Loucy (cell line): ENCODE data around the gene PRSS3.

Experiments used
- CTCF ChIP-seq: fragments of 200-600 bp; sonication (generic); conservative IDR thresholded peaks from 2 replicates; pipeline ENCODE4 v1.5.1; 2014; ENCODE audit warnings: mild to moderate bottlenecking, antibody characterized with exemption, low read length
- EZH2phosphoT487 ChIP-seq: fragments of 200-600 bp; IDR thresholded peaks from 2 replicates; pipeline ENCODE4 v1.6.1; 2018; ENCODE audit warnings: antibody characterized with exemption, mild to moderate bottlenecking, moderate library complexity, borderline replicate concordance

- TF ChIP-seq CTCF (no peak), EZH2phosphoT487 (no peak)
These were observed 21.2 kb downstream of the PRSS3 start, which contains the start of gene UBE2R2 for GRCh38 chr9:33816327-33817252.
